Stimulated activated CD4-positive, alpha-beta T cell treated with anti-CD3 and anti-CD28 coated beads, Interleukin-15, amount 100 ng/mL, for 48 hours (primary cell): ENCODE measurements around the gene IMP4.
"Not testable (repeated sequence)": the region's sequence is repeated elsewhere in the genome, so short reads cannot be mapped to it uniquely, and the experiment has no call there.

Experiments
- DNase-seq, 2 donors: peaks; one replicate each; pipeline ENCODE4 v3.0.0-alpha.2; 2020; ENCODE audit warnings: low read depth in 2 of 2

IMP4 gene, protein sequence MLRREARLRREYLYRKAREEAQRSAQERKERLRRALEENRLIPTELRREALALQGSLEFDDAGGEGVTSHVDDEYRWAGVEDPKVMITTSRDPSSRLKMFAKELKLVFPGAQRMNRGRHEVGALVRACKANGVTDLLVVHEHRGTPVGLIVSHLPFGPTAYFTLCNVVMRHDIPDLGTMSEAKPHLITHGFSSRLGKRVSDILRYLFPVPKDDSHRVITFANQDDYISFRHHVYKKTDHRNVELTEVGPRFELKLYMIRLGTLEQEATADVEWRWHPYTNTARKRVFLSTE

DNA sequence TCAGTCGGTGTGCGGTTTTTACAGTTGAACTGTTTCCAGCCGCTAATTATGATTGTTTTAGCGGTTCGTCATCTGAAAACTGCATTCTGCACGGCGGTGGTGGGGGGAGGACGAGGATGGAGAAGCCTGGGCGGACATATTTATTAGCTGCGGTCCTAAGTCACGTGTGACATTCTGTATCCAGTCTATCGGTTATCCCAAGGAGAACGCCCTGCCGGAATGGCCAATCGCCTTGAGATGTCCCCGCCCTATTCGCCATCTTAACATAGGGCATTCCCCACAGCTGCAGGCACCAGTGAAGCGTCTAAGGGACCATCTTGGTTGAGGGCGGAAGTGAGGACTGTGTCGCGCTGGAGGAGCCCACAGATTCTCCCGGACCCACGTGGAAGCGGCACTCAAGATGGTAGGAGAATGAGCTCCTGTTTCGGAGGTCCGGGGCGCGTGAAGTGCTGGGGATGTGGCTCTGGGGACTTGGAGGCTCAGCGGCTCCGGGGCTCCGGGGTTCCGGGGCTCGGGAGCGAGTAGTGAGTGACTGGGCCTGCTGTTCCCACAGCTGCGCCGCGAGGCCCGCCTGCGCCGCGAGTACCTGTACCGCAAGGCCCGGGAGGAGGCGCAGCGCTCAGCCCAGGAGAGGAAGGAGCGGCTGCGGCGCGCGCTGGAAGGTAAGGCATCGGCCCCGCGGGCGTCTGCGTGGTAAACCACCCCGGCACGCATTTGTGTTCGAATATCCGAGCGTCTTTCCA, at the start of gene IMP4:
TSS of gene IMP4 (plus strand) at position 365 of the 743 bp plus-strand sequence. CDS start at position 401, 36 bp downstream.
- DNase-seq, result peak; percentile 91 to 93

DNA sequence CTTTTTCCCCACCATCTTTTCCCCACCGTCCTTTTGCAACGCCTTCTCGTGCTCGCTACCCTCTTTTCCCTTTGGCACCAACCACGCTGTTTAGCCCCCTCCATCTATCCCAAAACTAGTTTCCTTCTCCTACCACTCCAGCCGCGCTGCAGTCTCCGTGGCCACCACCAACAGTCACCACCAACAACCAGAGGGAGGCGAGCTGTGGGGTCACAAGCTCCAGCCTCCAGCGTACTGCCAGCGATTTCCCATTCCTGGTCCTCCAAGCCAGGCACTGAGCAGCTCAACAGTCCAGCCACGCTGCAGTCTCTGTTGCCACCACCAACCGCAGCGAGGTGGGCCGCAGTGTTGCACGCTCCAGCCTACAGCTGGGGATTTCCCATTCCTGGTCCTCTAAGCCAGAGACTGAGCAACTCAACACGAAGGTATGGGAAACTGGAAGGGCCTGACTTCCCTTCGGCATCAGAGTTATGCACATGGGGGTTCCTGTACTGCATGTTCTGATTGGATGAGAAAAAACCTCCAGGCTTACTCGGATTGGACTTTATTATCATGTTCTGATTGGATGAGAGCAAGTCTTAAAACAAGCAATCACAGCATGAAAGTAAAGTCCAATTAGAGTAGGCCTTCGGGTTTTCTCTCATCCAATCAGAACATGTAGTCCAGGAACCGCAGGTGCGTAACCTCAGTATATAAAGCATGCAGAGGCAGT, 42.3 kb upstream of the IMP4 start:
- no peak for DNase-seq

DNA sequence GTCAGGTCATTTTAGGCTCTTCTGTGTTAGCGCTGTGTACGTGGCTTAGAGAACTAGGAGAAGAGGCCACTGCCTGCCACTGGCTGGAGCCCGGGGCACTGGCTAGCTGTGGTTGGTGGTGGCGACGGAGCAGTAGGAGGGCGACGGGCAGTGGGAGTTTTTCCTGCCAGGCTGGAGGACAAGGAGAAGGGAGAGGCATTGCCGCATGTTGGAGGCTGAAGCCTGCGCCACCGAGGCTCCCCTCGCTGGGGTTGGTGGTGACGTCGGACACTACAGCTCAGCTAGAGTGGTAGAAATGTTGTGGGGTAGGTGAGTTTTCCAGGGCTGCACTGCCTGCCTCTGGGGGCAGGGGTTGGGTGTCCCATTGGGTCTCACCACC, 41.7 kb upstream of the IMP4 start:
- DNase-seq, result no peak

DNA sequence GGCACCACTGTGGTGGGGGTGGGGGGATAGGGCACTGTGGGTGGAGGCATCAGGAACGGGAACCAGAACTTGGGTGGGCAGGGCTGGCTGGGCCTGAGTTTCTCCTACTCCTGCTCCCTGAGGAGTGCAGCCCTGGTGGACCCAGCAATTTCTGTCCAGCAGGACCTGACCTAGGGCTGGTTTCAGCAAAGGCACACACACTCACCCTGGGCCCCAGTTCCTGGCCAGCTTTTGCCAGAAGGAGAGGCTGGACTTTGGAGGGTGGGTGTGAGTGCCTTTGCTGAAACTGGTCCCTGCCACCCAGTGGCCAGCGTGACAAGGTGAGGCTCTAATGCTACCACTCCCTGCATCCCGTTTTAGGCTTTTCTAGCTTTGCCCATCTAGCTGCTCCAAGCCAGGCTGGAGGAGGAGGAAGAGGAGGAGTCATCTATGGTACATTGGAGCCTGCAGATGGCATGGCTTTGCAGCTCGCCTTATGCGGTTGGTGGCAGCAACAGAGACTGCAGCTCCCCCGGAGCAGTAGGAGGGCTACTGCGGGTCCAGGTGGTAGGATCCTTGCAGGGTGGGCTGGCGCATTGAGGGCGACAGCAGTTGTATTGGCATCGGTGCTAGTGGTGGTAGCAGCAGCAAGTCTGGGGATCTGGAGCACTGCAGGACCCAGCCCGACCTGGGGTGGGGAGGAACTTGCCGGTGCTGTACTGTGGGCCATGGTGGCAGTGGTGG, 40.4 kb upstream of the IMP4 start:
- no peak for DNase-seq

DNA sequence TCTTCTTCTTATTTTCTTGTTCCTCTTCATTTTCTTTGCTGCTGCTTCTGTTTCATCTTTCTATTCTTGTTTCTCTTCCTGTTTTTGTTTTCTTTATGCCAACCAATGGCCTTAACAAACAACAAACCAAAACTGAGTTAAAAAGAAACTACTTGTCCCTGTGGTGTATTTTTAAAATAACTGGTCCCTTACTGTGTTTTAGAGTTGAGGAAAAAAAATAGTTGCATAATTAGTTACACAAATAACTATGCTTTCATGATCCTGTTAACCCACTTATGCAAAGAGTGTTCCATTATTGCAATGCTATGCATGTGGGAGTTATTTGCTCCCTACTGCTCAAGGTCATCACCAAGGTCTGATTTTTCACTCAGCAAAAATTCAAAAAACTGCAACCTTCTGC, 39.5 kb upstream of the IMP4 start:
- DNase-seq, result no peak

DNA sequence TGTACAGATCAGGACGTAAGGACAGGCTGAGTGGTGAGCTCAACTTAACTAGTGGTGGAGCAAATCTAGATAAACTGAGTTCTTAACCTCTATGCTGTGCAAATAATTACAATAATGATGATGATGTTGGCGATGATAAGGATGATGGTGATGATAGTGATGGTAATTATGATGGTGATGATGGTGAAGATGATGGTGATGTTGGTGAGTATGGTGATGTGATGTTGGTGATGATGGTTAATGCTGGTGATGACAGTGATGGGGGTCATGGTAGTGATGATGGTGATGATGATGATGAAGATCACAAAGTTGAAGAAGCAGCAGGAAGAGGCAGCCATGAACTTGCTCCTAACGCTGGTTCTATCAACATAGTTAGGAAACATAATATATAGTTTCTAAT, 38.0 kb upstream of the IMP4 start:
- no peak for DNase-seq

DNA sequence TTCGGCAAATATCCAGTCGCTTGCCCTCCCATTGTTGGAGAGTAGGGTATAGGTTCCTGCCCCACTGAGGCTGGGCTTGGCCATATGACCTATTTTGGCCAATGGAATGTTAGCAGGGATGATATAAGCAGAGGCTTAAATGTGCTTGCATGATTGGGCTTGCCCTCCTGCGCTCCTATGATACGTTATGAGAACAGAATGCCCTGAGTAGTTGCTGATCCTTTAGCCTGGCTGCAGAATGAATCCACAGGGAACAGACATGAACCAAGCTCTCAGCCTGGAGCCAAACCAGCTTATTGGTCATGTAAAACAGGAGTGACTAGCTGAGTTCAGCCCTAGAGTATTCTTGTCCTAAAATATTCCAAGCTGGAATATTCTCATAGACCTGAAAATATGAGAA, 34.8 kb upstream of the IMP4 start:
- no peak for DNase-seq

DNA sequence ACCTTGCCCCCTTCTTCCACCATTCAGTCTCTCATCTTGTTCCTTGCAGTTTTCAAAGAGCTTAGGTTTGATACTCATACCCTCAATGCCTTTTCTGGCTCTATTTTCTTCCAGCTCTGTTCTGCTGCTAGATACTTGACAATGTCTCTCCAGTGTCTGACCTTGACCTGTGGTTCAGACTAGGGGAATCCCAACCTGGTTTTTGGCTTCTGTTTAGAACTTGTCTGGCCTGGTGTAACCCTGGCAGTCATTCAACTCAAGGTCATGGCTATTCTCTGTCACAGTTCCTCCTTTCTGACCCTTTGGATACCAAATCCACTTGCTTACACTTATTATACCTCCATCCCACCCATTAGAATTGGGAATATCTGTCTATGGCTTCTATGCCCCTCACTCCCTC, 31.8 kb upstream of the IMP4 start:
- DNase-seq, result no peak

DNA sequence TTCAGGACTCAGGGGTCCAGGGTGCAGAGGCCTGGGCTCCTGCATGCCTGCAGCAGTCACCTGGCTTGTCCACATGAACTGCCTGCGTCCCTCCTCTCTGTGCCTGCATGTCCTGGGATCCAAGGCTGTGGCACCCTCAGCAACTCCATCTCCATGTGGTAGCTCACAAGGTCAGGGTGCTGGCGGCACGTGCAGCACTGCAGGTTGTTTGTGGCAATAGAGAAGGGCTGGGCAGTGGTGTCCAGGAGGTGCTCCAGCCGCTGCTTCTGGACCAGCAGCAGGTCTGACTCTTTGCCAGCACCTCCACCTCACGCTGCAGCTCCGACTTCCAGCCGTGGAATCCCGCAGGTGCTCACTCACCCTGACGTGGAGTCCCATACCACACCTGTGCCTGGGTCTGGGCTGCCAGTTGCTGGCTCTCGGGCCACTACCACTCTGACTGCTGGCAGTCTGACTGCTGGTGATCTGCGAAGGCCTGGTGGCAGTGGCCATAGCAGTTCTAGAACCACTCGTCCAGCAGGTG, 28.8 kb upstream of the IMP4 start:
- DNase-seq, result no peak

DNA sequence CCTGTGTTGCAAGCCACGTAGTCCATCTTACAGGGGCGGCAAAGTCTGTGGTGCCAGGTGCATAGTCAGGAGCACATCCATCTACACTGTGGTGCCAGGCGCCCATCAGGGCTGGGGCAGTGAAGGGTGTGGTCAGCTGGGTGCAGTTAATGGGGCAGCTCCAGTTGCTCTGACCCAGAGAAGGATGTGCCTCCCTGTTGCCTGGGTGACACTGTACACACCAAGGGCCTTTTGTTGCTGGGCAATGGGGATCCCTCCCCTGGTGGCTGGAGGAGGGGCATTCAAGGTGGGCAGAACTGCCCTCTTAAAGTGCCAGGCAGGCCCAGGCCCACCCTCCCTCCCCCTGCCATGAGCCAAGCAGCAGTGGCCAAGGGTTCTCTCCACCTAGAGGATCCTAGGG, 28.3 kb upstream of the IMP4 start:
- no peak for DNase-seq

DNA sequence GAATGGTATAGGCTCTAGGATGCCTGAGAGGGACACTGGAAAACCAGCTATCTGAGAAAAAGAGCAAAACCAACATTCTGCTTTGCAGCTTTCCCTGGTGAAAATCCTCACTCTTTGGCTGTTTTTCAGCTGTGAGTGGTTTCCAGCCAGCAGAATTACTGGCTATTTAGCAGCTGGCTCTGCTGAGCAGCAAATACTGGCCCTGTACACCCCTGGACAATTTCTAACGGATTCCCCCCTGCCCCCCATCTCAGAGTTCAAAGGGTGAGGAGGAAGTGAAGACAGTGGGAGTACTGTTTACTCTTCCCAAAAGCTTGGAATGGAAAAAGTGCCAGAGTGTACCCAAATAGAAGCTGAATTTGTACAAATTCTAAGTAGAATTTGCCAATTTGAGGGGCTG, 26.1 kb upstream of the IMP4 start:
- no peak for DNase-seq

DNA sequence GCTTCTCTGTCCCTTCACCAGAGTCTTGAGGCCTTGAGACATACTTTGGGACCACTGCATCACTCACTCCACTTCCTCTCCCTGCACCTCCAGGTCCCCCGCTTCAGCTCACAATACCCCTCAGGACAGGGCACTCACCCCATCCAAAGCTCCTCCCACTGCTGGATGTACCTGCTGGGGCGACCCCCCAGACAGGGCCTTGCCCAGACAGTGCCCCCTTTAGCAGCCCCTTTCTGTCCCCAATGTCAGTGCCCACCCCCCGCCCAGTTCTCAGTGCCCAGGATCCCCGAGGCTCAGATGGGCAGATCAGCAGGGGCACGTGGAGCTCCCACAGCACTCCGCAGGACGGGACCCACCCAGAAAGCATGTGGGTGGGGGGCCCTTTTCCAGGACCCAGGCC, 23.8 kb upstream of the IMP4 start:
- DNase-seq, result no peak

DNA sequence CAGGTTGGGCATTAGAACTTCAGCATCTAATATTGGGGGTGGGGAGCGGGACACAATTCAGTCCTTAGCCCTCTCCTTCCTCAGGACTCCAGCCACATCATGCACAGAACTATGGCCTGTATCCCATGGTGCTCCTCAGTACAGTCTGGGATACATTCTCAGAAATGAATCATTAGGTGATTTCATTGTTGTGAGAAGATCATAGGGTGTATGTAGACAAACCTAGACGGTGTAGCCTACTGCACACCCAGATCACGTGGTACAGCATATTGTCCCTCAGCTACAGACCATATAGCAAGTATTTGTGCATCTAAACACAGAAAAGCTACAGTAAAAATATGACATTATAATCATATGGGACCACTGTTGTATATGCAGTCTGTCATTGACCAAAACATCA, 23.2 kb upstream of the IMP4 start:
- DNase-seq, result no peak

DNA sequence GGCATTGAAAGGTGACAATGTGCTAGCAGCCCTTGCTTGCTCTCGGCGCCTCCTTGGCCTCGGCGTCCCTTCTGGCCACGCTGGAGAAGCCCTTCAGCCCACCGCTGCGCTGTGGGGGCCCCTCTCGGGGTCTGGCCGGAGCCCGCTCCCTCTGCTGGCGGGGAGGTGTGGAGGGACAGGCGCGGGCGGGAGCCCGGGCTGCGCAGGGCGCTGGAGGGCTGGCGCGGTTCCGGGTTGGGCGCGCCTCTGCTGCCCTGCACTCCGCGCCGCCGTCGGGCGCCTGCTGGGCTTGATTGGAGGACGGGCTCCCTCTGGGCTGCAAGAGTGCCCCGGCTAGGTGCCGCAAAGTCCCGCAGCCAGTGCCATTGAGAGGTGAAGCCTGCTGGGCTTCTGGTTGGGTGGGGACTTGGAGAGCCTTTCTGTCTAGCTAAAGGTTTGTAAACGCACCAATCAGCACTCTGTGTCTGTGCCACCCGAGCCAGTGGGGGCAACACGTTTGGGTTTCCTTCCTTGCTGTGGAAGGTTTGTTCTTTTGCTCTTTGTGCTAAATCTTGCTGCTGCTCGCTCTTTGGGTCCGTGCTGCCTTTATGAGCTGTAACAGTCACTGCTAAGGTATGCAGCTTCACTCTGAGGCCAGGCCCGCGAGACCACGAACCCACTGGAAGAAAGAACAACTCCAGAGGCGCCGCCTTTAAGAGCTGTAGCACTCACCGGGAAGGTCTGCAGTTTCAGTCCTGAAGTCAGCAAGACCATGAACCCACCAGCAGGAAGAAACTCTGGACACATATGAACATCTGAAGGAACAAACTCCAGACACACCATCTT, 14.8 kb upstream of the IMP4 start:
- no peak for DNase-seq

DNA sequence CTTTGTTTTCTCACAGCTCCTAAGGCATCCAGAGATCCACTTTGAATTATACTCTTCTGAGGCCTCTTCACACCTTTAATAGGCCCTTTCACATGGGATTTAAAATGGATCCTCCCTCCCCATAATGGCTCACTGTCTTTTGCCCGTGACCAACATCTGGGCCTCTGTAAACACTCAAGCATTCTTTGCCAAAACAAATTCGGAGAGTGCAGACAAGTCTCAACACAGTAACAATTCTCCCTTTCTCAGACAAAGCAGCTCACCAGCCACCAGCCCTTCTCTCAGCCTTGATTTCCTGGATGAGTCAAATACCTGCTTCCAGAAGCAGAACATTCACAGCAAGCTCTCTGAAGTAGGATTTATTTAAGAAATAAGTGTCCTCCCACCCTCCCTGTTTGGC, 14.0 kb upstream of the IMP4 start:
- no peak for DNase-seq

DNA sequence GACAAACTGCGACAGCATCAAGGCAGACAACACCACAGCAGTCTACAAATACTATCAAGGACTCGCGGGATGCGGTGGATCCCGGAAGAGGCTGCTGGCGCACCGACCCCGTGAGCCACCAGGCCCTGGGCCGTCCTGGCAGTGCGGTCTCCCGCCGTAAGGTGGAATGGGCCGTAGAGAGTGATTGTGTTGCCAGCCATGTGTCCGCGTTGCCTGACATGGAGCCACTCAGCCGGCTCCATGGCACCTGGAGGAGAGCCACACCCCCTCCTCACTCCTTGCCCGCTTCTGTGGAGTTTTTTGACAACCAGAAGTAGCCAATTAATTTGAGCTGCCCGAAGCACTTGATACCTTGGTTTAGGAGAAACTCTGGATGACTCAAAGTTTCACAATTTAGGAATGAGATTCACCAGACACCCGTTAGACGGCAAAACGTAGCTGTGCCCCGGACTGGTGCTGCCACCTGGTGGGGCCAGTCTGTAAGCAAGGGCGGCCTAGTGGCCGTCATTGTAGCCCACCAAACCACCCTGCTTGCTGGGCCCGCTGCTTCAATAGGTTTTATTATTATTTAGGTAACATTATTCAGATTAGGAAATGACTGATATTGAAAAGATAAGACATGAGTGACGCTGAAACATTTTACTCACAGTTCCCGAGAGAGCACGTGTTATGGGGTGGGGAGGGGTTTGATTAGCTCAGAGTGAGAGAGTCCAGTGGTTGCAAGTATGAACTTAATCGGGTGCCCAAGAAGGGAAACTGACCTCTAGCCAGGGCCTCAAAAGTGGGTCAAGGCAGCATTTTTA, 10.2 kb upstream of the IMP4 start:
- DNase-seq, result peak; percentile 39 to 58

DNA sequence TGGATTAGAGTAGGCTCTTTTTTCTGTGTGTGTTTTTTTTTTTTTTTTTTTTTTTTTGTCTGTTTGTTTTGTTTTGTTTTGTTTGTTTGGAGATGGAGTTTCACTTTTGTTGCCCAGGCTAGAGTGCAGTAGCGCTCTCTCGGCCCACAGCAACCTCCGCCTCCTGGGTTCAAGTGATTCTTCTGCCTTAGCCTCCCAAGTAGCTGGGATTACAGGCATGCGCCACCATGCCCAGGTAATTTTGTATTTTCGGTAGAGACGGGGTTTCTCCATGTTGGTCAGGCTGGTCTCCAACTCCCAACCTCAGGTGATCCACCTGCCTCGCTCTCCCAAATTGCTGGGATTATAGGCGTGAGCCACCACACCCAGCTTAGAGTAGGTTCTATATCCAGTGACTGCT, 9.4 kb upstream of the IMP4 start:
- DNase-seq, result not testable (repeated sequence)

DNA sequence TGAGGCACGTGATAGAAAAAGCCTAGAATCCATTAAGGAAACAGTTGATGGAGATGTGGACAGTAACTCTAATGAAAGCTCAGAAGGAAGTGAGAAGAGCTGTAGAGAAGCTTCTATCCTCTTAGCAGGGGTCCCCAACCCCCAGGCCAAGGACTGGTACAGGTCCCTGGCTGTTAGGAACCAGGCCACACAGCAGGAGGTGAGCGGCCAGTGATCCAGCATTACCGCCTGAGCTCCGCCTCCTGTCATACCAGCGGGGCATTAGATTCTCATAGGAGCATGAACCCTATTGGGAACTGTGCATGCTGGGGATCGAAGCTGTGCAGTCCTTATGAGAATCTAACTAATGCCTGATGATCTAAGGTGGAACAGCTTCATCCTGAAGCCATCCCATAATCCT, 8.7 kb upstream of the IMP4 start:
- no peak for DNase-seq

DNA sequence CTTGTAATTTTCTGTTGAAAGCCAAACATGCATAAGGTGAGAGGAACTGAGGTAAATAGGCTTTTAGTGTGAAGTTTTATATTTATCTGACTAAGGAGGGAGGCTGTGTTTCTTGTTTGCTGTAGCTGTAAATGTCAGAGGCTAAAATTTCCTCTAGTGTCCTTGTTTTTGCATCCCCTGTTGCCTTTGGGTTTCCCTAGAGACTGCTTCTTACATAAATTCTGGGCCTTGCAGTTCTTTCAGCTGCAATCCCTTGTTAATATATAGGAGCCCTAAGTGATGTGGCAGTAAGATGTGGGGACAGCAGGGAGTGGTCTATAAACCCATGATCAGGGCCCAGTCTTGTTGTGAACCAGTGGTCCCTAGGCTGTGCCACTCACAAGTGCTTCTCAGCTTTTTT, 7.5 kb upstream of the IMP4 start:
- DNase-seq, result no peak

DNA sequence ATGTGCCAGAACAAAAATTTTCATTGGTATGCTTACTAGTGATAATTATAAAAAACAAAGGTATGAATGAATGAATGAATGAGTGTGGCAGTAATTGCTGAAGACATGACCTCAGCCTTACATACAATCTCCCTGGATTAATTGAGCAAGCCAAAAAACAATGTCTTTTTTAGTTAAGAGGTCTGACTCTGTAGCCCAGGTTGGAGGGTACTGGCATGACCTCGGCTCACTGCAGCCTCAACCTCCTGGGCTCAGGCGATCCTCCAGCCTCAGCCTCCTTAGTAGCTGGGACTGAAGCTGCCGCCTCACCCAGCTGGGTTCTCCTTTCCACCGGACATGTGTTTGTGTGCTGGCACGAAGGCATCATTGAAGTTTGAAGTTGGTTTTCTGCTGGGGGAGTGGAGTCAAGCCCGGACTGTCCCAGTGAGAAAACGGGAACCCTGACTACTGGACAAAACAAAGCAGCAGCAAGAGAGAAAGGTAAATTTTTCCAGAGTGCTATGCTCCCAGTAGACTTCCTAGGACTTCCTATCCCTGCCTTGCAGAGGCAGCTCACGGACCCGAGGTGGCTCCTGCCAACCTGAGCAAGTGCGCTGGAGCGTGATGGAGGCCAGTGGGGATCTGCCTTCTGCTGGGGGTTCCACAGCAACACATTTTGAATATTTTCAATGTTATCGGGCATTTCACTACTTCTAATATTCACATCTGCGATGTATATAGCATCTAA, 6.4 kb upstream of the IMP4 start:
- no peak for DNase-seq
